Testis (tissue), 3 donors: ENCODE results near the gene TNRC6B. TPM values are rescaled to one million over a fixed set of nuclear protein-coding genes. Genes with fewer than 3 reads are reported as not detected.

Source experiments
- DNase-seq: peaks from one replicate; pipeline ENCODE4 v3.0.0-alpha.2; 2019
- H3K27ac ChIP-seq, 2 donors: fragments of 200-600 bp; sonication (generic); one replicate each; pipeline ENCODE4 v1.5.1; 2019
- H3K27me3 ChIP-seq: fragments of 200-600 bp; sonication (generic); one replicate; pipeline ENCODE4 v1.5.1; 2019
- H3K36me3 ChIP-seq: fragments of 200-600 bp; sonication (generic); one replicate; pipeline ENCODE4 v1.5.1; 2017; ENCODE audit warnings: low read depth; ENCODE audit errors: missing control alignments
- H3K4me1 ChIP-seq: fragments of 200-600 bp; sonication (generic); one replicate; pipeline ENCODE4 v1.5.1; 2019
- H3K4me3 ChIP-seq, 2 donors: fragments of 200-600 bp; sonication (generic); one replicate each; pipeline ENCODE4 v1.5.1; 2017 to 2019
- H3K9me3 ChIP-seq: fragments of 200-600 bp; sonication (generic); one replicate; pipeline ENCODE4 v1.5.1; 2017
- CTCF ChIP-seq, 3 experiments: fragments of 450-650 bp in 2 of 3; fragments of 200-600 bp in 1 of 3; sonication (generic) in 1 of 3; IDR thresholded peaks; one replicate each; pipeline ENCODE4 v1.5.1; 2016 to 2019; ENCODE audit warnings: antibody characterized with exemption in 3 of 3, mild to moderate bottlenecking in 2 of 3, moderate library complexity in 1 of 3
- POLR2A ChIP-seq: fragments of 450-650 bp; IDR thresholded peaks from one replicate; pipeline ENCODE4 v1.6.1; 2017; ENCODE audit warnings: antibody characterized with exemption, mild to moderate bottlenecking, moderate library complexity
- WGBS, 2 donors: methylation state at CpG; one replicate each; pipeline ENCODE4 v1.1.5; 2018; 5-methylcytosine and 5-hydroxymethylcytosine counted together
- intact Hi-C: fragments of 100-400 bp; cut with DNase I; formaldehyde crosslinking; loops from one replicate; pipeline ENCODE4 v1.15.1; 2023; ENCODE audit warnings: low total_unique reads
- polyA plus RNA-seq: library from polyadenylated mRNA; stranded (reverse); fragments of 350-450 nt; fragmentation: Illumina TruSeq; extraction: RNeasy Lipid Tissue Mini Kit (QIAGEN cat#74804); gene quantifications from one replicate; pipeline ENCODE4 v1.2.3, GENCODE V29; 2014; ENCODE audit warnings: low read depth, low replicate concordance; ENCODE audit not compliant: insufficient read depth
- total RNA-seq, 2 donors: library from RNA; depleted of rRNA; stranded (reverse); fragments of >200 nt; gene quantifications; one replicate each; pipeline ENCODE4 v1.2.3, GENCODE V29; 2016

Gene TNRC6B
- total and polyA plus RNA-seq, 3 donors from 2014 or later: 49.2 to 122 (median 79.7) TPM

- Histone ChIP-seq H3K4me1 (peaks cover 3% of the 10 kb centered on the region), H3K36me3 (no peaks in the 10 kb centered on the region), H3K4me3 (no peak overlapping the region), H3K27me3 (no peaks in the 10 kb centered on the region), H3K27ac (no peak overlapping the region), H3K9me3 (no peaks in the 10 kb centered on the region)
- intact Hi-C loops: no loop called here
- WGBS, 2 donors: 94 to 98% methylated on average over 11 of the region's 11 CpGs
- DNase-seq: no peak
- TF ChIP-seq POLR2A (no peak), CTCF (IDR thresholded peaks at IDR 0.05) (no peak)
Measured at GRCh38 chr22:40302149-40302548, 124.4 kb downstream of the TNRC6B start.

- no peak for TF ChIP-seq CTCF (IDR thresholded peaks at IDR 0.05)
- DNase-seq: no peak
- WGBS, 2 donors: 98 to 99% methylated on average over 5 of the region's 5 CpGs
- H3K27ac ChIP-seq: no peak overlapping the region
- no peaks in the 10 kb centered on the region for H3K36me3 ChIP-seq
- H3K4me3 ChIP-seq: no peak overlapping the region
- no peaks in the 10 kb centered on the region for H3K4me1 ChIP-seq
- intact Hi-C loops: no loop called here
- H3K9me3 ChIP-seq: no peaks in the 10 kb centered on the region
- no peaks in the 10 kb centered on the region for H3K27me3 ChIP-seq
Measured at GRCh38 chr22:40305625-40306024, 127.9 kb downstream of the TNRC6B start.

- intact Hi-C loops: no loop called here
- H3K4me1 ChIP-seq: no peaks in the 10 kb centered on the region
- TF ChIP-seq CTCF (IDR thresholded peaks at IDR 0.05): no peak
- no peak for TF ChIP-seq POLR2A
- H3K36me3 ChIP-seq: no peaks in the 10 kb centered on the region
- 88 to 94% methylated on average over 6 of the region's 6 CpGs for WGBS, 2 donors
- H3K27me3 ChIP-seq: no peaks in the 10 kb centered on the region
- no peak overlapping the region for H3K4me3 ChIP-seq
- no peak overlapping the region for H3K27ac ChIP-seq
- no peak for DNase-seq
- no peaks in the 10 kb centered on the region for H3K9me3 ChIP-seq
Measured at GRCh38 chr22:40308999-40309573, 131.4 kb downstream of the TNRC6B start.

- Histone ChIP-seq H3K27ac (no peak overlapping the region), H3K9me3 (no peaks in the 10 kb centered on the region), H3K4me3 (no peak overlapping the region), H3K27me3 (no peaks in the 10 kb centered on the region), H3K4me1 (no peaks in the 10 kb centered on the region), H3K36me3 (no peaks in the 10 kb centered on the region)
- DNase-seq: no peak
- TF ChIP-seq CTCF (IDR thresholded peaks at IDR 0.05) (no peak), POLR2A (no peak)
- intact Hi-C loops: no loop called here
Measured at GRCh38 chr22:40309631-40310030, 131.9 kb downstream of the TNRC6B start.

GRCh38 chr22:40310081-40310767 lies 132.5 kb downstream of the TNRC6B start:
- H3K9me3 ChIP-seq: no peaks in the 10 kb centered on the region
- H3K4me3 ChIP-seq: no peak overlapping the region
- intact Hi-C loops: no loop called here
- TF ChIP-seq CTCF (IDR thresholded peaks at IDR 0.05): no peak
- no peak for TF ChIP-seq POLR2A
- H3K4me1 ChIP-seq: no peaks in the 10 kb centered on the region
- no peaks in the 10 kb centered on the region for H3K27me3 ChIP-seq
- no peak for DNase-seq
- H3K27ac ChIP-seq: no peak overlapping the region
- H3K36me3 ChIP-seq: no peaks in the 10 kb centered on the region
- 88 to 89% methylated on average over 9 of the region's 9 CpGs for WGBS, 2 donors
